BE2C (cell line): ENCODE results near the gene CDC42EP5.

Experiments
- DNase-seq: peaks from one replicate; pipeline ENCODE4 v3.0.0-alpha.2; 2020
- H3K27me3 ChIP-seq: fragments of 250-450 bp; sonication (Bioruptor Pico); 2 replicates; pipeline ENCODE4 v1.5.1; 2020; ENCODE audit warnings: mild to moderate bottlenecking
- H3K36me3 ChIP-seq: fragments of 250-450 bp; sonication (Bioruptor Pico); 2 replicates; pipeline ENCODE4 v1.5.1; 2020; ENCODE audit warnings: mild to moderate bottlenecking
- H3K4me1 ChIP-seq: fragments of 250-450 bp; sonication (Bioruptor Pico); 2 replicates; pipeline ENCODE4 v1.5.1; 2020
- H3K4me3 ChIP-seq: 2 replicates; pipeline ENCODE4 v1.5.1; 2011; ENCODE audit warnings: low read depth, low read length
- H3K9me3 ChIP-seq: fragments of 250-450 bp; sonication (Bioruptor Pico); 2 replicates; pipeline ENCODE4 v1.5.1; 2020
- CTCF ChIP-seq: IDR thresholded peaks from 2 replicates; pipeline ENCODE4 v1.5.1; 2012; ENCODE audit warnings: mild to moderate bottlenecking, low read depth, low read length

CDC42EP5 gene

GRCh38 chr19:54436031-54436523, 37.0 kb downstream of the CDC42EP5 start:
- Histone ChIP-seq H3K4me1 (no peaks in the 10 kb centered on the region; the same call in 1 of the 2 replicates), H3K27me3 (peaks cover 24% of the 10 kb centered on the region), H3K36me3 (no peaks in the 10 kb centered on the region), H3K4me3 (no peak overlapping the region), H3K9me3 (no peaks in the 10 kb centered on the region; the same call in 1 of the 2 replicates)
- no peak for TF ChIP-seq CTCF
- no peak for DNase-seq

GRCh38 chr19:54435551-54436016, 37.5 kb downstream of the CDC42EP5 start:
- no peaks in the 10 kb centered on the region; the same call in 1 of the 2 replicates for H3K4me1 ChIP-seq
- no peak for TF ChIP-seq CTCF
- H3K9me3 ChIP-seq, result no peaks in the 10 kb centered on the region; the same call in 1 of the 2 replicates
- H3K36me3 ChIP-seq, result no peaks in the 10 kb centered on the region
- H3K27me3 ChIP-seq, result peaks cover 24% of the 10 kb centered on the region
- no peak overlapping the region for H3K4me3 ChIP-seq
- DNase-seq, result no peak

GRCh38 chr19:54434873-54435214, 38.3 kb downstream of the CDC42EP5 start:
- H3K4me3 ChIP-seq, result no peak overlapping the region
- DNase-seq, result no peak
- H3K4me1 ChIP-seq, result no peaks in the 10 kb centered on the region; the same call in 1 of the 2 replicates
- H3K9me3 ChIP-seq, result no peaks in the 10 kb centered on the region; the same call in 1 of the 2 replicates
- no peaks in the 10 kb centered on the region for H3K36me3 ChIP-seq
- no peak for TF ChIP-seq CTCF
- peaks cover 29% of the 10 kb centered on the region for H3K27me3 ChIP-seq

- no peak for DNase-seq
- Histone ChIP-seq H3K36me3 (no peaks in the 10 kb centered on the region), H3K27me3 (peaks cover 34% of the 10 kb centered on the region), H3K9me3 (no peaks in the 10 kb centered on the region; the same call in 1 of the 2 replicates), H3K4me1 (no peaks in the 10 kb centered on the region; the same call in 1 of the 2 replicates), H3K4me3 (no peak overlapping the region)
- TF ChIP-seq CTCF, result no peak
These were observed 38.8 kb downstream of the CDC42EP5 start for GRCh38 chr19:54434112-54434872.

- H3K4me1 ChIP-seq, result no peaks in the 10 kb centered on the region; the same call in 1 of the 2 replicates
- H3K27me3 ChIP-seq, result peaks cover 40% of the 10 kb centered on the region
- no peaks in the 10 kb centered on the region for H3K36me3 ChIP-seq
- no peak for TF ChIP-seq CTCF
- H3K4me3 ChIP-seq, result no peak overlapping the region
- no peak for DNase-seq
- no peaks in the 10 kb centered on the region; the same call in 1 of the 2 replicates for H3K9me3 ChIP-seq
These were observed 39.4 kb downstream of the CDC42EP5 start for GRCh38 chr19:54433697-54434096.
